Activated naive CD4-positive, alpha-beta T cell treated with anti-CD3 and anti-CD28 coated beads, Interleukin-2, amount 10 ng/mL, durations not matched to agents 5 hours and 36 hours (primary cell): ENCODE data around the gene NPC1L1. TPM values are rescaled to one million over a fixed set of nuclear protein-coding genes. Genes with fewer than 3 reads are reported as not detected.

Source experiments
- total RNA-seq, 2 experiments: library from RNA; stranded (reverse); gene quantifications; one replicate each; pipeline ENCODE4 v1.2.3, GENCODE V29; 2021

The NPC1L1 gene, protein sequence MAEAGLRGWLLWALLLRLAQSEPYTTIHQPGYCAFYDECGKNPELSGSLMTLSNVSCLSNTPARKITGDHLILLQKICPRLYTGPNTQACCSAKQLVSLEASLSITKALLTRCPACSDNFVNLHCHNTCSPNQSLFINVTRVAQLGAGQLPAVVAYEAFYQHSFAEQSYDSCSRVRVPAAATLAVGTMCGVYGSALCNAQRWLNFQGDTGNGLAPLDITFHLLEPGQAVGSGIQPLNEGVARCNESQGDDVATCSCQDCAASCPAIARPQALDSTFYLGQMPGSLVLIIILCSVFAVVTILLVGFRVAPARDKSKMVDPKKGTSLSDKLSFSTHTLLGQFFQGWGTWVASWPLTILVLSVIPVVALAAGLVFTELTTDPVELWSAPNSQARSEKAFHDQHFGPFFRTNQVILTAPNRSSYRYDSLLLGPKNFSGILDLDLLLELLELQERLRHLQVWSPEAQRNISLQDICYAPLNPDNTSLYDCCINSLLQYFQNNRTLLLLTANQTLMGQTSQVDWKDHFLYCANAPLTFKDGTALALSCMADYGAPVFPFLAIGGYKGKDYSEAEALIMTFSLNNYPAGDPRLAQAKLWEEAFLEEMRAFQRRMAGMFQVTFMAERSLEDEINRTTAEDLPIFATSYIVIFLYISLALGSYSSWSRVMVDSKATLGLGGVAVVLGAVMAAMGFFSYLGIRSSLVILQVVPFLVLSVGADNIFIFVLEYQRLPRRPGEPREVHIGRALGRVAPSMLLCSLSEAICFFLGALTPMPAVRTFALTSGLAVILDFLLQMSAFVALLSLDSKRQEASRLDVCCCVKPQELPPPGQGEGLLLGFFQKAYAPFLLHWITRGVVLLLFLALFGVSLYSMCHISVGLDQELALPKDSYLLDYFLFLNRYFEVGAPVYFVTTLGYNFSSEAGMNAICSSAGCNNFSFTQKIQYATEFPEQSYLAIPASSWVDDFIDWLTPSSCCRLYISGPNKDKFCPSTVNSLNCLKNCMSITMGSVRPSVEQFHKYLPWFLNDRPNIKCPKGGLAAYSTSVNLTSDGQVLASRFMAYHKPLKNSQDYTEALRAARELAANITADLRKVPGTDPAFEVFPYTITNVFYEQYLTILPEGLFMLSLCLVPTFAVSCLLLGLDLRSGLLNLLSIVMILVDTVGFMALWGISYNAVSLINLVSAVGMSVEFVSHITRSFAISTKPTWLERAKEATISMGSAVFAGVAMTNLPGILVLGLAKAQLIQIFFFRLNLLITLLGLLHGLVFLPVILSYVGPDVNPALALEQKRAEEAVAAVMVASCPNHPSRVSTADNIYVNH (N-terminal part only)
- total RNA-seq = not detected

DNA sequence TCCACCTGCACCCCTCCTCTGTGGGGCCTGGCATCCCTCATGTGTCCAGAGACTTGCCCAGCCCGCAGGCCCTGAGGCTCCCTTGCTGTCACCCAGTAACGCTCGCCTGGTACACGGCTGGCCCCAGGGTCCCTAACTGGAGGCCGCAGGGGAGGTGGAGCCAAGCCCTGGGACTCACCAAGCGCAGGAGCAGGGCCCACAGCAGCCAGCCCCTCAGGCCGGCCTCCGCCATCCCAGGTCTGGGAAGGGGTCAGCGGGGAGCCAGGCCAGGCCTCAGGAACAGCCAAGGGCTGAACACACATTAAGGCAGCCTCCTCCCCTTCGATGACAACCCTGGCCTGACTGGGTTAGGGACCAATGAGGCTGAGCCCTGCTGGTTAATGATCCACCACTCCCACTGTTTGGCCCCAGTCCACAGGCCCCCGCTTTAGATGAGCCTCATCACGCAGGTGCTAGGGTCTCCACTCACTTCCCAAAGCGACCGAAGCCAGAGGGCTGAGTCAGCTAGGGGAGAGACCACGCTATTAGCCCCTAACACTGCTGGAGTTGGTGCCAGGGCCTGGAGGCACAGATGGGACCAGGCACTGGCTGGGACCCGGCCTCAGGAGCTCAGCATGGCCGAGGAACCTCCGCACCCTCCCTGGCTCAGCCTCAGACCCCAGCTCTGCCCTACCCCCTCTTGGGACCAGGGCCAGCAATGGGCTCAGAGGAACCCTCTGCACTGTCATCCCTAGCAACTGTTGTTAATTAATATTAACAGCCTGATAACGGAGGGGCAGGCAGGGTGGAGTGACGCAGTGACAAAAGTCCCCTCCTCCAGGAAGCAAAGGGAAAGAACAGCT, at the start of gene NPC1L1:
Gene NPC1L1, minus strand, starts transcription at position 303 of the 842 bp plus-strand sequence. Its CDS starts 71 bp downstream, at position 232.

DNA sequence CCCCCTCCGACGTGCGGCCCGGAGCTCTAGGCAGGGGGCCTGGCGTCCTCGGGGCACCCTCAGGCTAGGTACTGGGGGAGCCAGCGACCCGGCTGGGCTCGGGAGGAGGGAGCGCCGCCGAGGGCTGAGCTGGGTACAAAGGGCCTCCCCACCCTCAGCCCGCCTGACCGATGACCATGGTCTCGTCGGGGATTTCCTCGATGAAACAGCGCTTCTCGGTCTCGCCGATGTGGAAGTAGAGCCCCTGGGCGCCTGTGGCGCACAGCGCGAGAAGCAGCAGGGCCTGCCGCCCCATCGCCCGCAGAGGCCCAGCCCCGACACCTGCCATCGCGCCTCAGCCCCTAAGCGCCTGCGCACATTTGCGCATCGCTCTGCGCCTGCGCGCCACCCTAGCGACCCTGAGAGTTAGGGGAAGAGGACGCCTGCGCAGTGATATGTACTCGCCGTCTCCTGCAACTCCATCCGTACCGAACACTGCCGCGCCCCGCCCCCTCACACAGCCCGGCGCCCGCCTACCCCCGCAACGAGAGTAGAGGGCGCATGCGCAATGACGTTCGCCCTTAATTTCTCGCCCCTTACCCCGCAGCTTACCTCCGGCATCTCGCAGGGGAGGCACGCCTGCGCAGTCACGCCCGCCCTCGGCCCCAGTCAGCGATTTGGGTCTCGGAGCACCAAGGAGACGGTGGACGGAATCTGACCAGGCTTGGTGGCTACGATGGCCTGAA, 40.9 kb upstream of the NPC1L1 start, which contains the start of gene TMED4:
Gene TMED4, minus strand, starts transcription at position 353 of the 725 bp plus-strand sequence. Its CDS starts 25 bp downstream, at position 328.

DNA sequence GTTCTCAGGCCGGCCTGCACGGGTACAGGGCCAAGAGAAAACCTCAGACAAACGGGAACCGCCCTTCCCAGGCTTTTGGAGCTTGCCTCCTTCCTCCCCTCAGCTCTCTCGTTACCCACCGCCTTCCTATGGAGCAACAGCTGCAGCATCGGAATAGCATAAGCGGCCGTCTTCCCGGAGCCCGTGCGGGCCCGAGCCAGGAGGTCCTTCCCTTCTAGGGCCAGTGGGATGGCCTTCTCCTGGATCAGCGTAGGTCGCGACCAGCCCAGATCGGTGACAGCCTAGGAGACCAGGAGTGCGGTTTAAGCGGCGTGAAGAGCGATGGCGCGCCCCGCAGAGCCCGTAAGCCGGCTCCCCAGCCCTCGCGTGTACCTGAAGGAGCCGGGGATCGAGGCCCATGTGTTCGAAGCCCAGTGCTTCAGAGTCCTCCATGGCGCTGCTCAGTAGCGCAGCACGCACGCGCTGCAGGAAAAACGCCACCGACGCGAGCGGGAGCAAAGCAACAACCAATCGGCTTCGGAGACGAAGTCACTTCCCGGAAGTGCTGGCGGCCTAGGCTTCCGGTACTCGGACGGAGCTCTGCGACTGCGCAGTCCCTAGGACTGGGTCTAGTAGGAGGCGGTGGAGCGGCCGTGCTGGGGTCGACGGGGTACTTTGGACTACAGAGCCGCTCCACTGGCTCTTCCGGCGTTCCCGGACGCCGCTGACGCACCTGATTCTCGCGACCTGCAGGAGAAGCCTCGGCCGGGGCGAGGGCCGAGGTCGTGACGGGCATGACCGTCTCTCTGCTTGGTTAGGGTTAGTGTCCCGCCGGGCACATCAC, 32.5 kb upstream of the NPC1L1 start, which contains the start of gene DDX56:
Gene DDX56, minus strand, starts transcription at position 445 of the 823 bp plus-strand sequence. Its CDS starts 13 bp downstream, at position 432.

DNA sequence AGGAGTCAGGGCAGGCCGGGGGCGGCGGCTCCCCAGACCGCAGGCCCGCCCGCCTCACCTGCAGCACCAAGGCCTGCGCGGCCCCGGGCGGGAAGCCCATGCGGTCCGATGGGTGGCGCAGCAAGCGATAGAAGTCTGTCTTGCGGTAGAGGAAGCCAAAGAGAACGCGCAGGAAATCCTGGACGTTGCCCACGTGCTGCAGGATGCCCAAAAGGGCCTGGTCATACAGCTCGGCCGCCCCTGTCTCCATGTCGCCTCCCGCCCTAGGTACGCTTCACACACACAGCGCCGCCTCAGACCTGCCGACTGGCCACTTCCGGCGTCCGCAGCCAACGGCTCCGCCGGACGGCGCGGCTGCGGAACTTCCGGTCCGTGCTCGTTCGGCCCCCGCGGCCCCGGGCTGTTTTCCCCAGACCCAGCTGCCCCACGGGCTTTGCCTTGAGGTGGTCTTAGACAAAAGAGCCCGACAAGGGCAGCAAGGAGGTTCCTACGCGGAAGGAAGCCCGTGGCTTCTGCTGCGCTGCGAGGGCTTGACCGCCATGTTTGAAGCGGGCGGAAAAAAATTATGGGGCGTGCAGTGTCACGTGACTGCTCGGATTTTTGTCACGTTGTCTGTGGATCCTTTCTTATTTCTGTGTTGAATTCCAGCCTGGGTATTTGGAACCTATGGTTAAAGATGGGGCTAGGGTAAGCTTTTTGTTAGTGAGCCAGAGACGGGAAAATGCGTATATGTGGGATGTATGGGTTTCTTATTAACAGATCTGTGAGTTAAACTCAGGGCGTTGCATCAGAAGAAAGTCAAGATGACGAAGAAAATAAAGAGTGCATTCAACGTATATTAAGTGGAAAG, 50.6 kb downstream of the NPC1L1 start, which contains the start of gene NUDCD3:
Gene NUDCD3, minus strand, starts transcription at position 308 of the 850 bp plus-strand sequence. Its CDS starts 58 bp downstream, at position 250.

Other genes with a start within 250 kb of the NPC1L1 start
- gene CAMK2B, start 215.7 kb downstream of the NPC1L1 start, total RNA-seq = under 1 TPM in 1 of 2 experiments, not detected in 1; 0.10 TPM
- gene NUDCD3, start 50.7 kb downstream of the NPC1L1 start, total RNA-seq = 10 to 100 TPM; 78.9 to 80.1 TPM
- gene DDX56, start 32.6 kb upstream of the NPC1L1 start, total RNA-seq = 10 to 100 TPM; 73.9 to 74.7 TPM
- 10 to 100 TPM; 70.7 to 73.4 TPM for gene TMED4, start 40.9 kb upstream of the NPC1L1 start, total RNA-seq
- gene OGDH, start 65.3 kb upstream of the NPC1L1 start, total RNA-seq = 100 to 1,000 TPM in 1 of 2 experiments, 10 to 100 TPM in 1; 98.8 to 110 TPM
- gene ZMIZ2, start 207.5 kb upstream of the NPC1L1 start, total RNA-seq = 100 to 1,000 TPM in 1 of 2 experiments, 10 to 100 TPM in 1; 98.4 to 108 TPM